GM21360 (cell line): ENCODE data around the gene PDE11A.

Experiments used
- ATAC-seq: cut with Tn5 transposase; IDR thresholded peaks from one replicate; pipeline ENCODE4 v1.9.1; 2021; ENCODE audit warnings: mild to moderate bottlenecking, moderate library complexity; ENCODE audit not compliant: unreplicated experiment

The PDE11A gene

GRCh38 chr2:177731384-177731783, 341.2 kb downstream of the PDE11A start:
- no peak for ATAC-seq

DNA sequence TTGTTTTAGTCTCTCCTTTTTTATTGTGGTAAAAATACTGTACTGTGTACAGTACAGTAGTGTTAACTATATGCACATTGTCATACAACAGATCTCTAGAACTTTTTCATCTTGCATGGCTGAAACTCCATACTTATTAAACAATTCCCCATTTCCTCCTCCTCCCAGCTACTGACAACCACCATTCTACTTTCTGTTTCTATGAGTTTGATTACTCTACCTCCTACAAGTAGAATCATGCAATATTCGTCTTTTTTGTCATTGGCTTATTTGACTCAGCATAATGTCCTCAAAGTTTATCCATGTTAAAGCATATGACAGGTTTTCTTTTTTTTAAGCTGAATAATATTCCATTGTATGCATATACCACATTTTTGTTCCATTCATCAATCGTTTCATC, 341.8 kb downstream of the PDE11A start:
- ATAC-seq: no peak

GRCh38 chr2:177730363-177730762, 342.2 kb downstream of the PDE11A start:
- ATAC-seq: no peak

DNA sequence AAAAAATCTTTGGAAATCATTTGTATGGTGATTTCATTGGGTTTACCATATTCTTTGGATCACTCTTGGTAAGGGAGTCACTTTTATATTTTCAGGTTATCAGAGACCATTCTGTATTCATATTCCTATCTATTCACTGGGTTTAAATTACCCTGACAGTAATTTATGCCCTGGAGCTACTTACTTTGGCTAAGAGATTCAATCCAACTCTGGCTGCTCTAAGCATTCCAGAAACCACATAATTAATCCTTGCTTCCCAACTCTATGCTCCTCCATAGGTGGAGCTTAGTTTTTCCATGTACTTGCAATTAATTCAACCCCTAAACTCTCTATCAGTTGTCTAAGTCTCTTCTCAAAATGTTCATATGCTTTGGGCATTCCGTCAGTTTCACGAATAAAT, 343.7 kb downstream of the PDE11A start:
- ATAC-seq: no peak

DNA sequence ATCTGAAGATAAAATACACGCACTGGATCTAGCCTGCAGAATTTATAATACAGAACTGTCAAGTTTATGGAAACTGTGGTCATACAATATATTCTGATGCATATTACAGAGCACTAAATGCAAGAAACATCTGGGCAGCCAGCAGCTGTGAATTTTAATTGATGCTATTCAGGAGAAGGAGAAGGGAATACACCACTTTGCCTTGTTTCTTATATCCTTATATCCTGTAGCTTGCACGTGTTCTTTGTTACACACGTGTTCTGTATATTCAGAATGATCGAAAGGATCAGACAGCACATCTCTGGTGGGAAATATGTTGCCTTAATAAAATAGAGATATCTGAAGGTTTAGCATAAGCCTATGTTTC, 344.2 kb downstream of the PDE11A start:
- ATAC-seq: no peak

DNA sequence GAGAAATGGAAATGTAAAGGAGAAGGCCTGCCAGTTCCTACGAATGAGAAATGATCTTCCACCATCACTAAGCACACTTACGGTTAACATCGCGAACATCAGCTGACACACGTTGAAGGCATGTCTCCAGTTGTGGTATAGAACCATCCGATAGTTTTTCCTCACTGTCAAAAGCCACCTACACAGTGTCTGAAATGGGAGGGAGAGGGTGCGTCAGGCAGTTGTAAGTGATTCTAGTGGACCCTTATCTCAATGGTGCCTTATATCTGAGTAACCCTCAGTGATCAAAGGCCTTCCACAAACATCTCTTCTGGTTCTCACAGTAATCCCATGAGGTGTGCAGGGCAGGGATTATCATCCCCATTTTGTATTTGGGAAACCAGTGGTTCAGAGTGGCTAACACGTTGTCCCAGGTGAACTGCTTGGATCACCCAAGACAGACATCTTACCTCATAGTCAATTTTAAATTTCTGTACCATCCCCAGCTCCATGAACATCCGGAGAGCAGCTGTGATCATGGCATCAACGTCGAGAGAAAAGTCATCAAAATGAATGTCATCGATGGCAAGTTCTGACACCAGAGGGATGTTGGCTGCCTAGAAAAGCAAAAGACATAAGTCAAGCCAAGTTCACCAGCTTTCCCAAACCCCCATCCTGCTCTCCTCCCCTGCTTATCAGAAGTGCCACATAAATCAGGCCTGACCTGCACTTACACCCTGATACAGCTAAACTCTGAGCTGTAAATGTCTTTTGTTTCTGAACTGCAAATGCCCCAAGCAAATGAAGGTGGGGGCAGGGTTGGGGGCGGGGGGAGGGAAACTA, 344.8 kb downstream of the PDE11A start:
- no peak for ATAC-seq

DNA sequence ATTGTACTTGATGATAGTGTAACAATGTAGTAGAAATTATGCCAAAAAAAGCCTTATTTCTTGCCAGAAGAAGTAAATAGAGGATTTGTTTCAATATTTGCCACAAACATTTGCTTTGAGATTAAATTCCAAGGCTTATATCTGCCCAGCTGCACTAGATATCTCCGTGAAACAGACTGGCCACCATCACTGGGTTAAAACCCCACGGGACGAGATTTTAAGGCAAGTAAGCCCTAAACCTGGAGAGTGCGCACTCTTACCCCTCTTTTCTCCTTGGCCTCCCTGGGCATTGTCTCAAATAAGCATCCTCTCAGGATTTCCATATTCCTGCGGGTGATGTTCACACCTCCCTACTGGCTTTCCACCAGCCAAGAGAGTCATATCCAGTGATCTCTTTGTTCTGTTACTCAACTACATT, 345.6 kb downstream of the PDE11A start:
- ATAC-seq: no peak

DNA sequence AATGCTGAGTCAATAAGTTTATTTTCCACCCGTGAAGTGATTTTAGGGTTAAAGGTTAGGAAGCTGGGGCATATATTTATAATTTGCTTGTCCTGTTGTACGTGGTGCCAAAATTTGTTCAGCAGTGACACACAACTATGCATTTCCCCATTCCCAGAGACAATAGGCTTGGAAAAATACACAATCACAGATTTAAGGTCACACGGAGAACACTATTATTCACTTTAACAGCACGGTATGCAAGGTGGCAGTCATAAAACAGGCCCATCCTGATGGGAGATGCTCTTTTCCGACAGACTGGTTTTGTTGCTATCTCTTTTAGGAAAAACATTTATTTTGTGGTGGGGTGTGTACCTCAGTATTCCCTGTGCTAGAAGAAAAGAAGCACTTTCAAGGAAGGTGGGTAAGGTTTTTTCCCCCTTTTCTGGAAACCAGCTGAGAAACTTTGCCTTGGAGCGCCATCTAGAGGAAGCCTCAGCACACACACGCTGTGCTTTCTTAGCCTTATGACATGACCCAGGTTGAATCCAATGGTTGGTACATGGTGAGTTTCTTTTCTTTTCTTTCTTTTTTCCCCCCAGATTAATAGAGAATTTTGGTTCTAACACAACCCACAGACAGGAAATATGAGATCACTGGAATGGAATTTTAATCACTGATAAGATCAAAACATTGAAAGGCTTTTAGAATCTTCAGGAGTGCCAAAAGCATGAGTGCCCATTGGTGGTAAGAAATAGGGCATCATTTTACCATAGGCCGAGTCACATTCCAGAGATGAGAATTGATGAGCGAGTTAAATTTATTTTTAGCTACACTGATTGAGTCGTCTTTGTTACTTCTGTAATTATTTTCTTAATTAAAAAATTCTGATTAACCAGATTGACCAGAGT, 347.9 kb downstream of the PDE11A start:
- ATAC-seq: no peak

DNA sequence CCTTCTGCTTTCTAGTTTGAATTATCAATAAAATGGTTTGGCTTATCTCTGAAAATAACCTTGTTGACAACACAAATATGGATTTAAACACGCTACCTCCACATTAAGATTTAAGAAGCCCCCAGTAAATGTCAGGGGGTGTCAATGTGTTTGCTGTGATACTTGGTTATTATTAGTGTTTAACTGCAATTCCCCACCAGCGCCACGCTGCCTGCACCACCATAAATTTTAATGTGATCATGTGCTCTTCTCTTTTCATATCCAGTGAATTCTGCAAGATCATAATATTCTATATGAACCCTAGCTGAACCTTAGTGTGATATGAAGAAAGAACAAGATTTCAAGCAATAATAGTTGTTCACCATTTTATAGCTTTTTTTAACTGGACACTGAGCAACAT, 349.3 kb downstream of the PDE11A start:
- ATAC-seq: no peak

DNA sequence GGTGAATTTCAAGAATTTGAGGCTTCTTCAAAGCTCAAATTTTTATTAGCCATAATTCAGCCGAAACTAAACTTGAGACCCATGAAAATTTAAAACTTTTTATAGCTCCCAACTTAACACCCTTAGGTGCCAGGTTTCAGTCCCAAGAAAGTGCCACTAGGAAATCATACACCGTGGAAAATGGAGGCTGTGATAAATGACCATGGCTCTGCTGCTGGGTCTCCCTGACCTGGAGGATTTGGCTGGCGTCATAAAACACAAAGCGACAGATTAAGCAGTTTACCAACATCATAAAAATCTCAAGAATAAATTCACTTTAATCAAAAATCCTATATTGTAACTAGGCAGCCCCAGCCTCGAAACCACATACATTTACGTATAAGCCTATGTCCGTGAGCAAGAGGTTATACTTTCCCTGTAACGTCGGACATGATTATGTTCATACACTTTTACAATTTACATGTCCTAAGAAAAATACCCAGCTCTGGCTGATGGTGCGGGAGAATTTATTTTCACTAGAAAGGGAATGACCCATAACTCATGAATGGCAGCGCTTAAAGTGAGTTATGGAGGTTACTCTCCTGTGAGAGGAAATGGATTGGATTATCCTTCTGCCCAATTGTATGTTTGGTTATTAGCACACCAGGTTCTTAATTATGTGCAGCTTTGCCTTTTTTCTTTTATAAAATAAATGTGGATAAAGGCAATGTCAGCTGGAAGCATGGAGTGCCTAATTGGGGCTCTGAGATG, 350.6 kb downstream of the PDE11A start:
- no peak for ATAC-seq

- no peak for ATAC-seq
Measured at GRCh38 chr2:177721087-177721486, 351.5 kb downstream of the PDE11A start.

- no peak for ATAC-seq
Measured at GRCh38 chr2:177717831-177718618, 354.6 kb downstream of the PDE11A start.

- no peak for ATAC-seq
Measured at GRCh38 chr2:177716484-177716883, 356.1 kb downstream of the PDE11A start.

- ATAC-seq: no peak
Measured at GRCh38 chr2:177715771-177716170, 356.8 kb downstream of the PDE11A start.

- no peak for ATAC-seq
Measured at GRCh38 chr2:177714704-177715103, 357.9 kb downstream of the PDE11A start.

- ATAC-seq: no peak
Measured at GRCh38 chr2:177712462-177712861, 360.1 kb downstream of the PDE11A start.

- no peak for ATAC-seq
Measured at GRCh38 chr2:177711483-177712265, 360.9 kb downstream of the PDE11A start.

- no peak for ATAC-seq
Measured at GRCh38 chr2:177710889-177711288, 361.7 kb downstream of the PDE11A start.

- no peak for ATAC-seq
Measured at GRCh38 chr2:177709986-177710401, 362.6 kb downstream of the PDE11A start.
